ENCODE results near the gene FRRS1.

DNA sequence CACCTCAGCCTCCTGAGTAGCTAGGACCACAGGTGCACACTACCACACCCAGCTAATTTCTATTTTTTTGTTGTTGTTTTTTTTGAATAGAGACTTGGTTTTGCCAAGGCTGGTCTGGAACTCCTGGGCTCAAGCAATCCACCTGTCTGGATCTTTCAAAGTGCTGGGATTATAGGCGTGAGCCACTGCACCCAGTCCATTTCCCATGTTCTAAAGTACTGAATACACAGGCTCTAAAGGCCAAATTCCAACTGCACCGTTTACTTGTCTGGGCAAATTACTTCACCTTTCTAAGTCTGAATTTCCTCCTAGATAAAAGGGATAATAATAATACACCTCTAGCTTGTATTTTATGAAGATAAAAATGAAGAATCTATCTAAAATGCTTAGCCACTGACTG, 39.6 kb downstream of the FRRS1 start:
- TF ChIP-seq, protein P1, sequence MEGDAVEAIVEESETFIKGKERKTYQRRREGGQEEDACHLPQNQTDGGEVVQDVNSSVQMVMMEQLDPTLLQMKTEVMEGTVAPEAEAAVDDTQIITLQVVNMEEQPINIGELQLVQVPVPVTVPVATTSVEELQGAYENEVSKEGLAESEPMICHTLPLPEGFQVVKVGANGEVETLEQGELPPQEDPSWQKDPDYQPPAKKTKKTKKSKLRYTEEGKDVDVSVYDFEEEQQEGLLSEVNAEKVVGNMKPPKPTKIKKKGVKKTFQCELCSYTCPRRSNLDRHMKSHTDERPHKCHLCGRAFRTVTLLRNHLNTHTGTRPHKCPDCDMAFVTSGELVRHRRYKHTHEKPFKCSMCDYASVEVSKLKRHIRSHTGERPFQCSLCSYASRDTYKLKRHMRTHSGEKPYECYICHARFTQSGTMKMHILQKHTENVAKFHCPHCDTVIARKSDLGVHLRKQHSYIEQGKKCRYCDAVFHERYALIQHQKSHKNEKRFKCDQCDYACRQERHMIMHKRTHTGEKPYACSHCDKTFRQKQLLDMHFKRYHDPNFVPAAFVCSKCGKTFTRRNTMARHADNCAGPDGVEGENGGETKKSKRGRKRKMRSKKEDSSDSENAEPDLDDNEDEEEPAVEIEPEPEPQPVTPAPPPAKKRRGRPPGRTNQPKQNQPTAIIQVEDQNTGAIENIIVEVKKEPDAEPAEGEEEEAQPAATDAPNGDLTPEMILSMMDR (IDR thresholded peaks at IDR 0.05) = no peak
- no peak for TF ChIP-seq POLR2AphosphoS5 (IDR thresholded peaks at IDR 0.05)

All from suprapubic skin (tissue), 3 donors.